Stimulated activated CD8-positive, alpha-beta memory T cell treated with anti-CD3 and anti-CD28 coated beads, Interleukin-4, amount 100 ng/mL, for 4 hours (primary cell): Measurements from ENCODE around the gene PHKA1.
"Not testable (repeated sequence)": the region's sequence is repeated elsewhere in the genome, so short reads cannot be mapped to it uniquely, and the experiment has no call there.

ENCODE experiments used
- DNase-seq, 2 donors: peaks; one replicate each; pipeline ENCODE4 v3.0.0-alpha.2; 2020; ENCODE audit warnings: low read depth in 2 of 2, low spot score in 1 of 2

The PHKA1 gene

GRCh38 chrX:72713599-72714477 is at the start of gene PHKA1:
PHKA1 (minus strand) TSS chrX:72714306; CDS start chrX:72713880, 426 bp downstream.
- peak in 1 of 2 donors; percentile 2 for DNase-seq

GRCh38 chrX:72760454-72760853 is 46.3 kb upstream of the PHKA1 start:
- not testable (repeated sequence) for DNase-seq

GRCh38 chrX:72748545-72748944 is 34.4 kb upstream of the PHKA1 start:
- DNase-seq: not testable (repeated sequence)

- not testable (repeated sequence) for DNase-seq
Observed at GRCh38 chrX:72745546-72745945, 31.4 kb upstream of the PHKA1 start.

GRCh38 chrX:72735561-72735960 is 21.5 kb upstream of the PHKA1 start:
- no peak for DNase-seq

- not testable (repeated sequence) for DNase-seq
Observed at GRCh38 chrX:72733636-72734035, 19.5 kb upstream of the PHKA1 start.

- no peak for DNase-seq
Observed at GRCh38 chrX:72727846-72728245, 13.7 kb upstream of the PHKA1 start.

- no peak for DNase-seq
Observed at GRCh38 chrX:72716766-72717165, 2.7 kb upstream of the PHKA1 start.

- no peak for DNase-seq
Observed at GRCh38 chrX:72715546-72715945, 1.4 kb upstream of the PHKA1 start.

- DNase-seq: no peak
Observed at GRCh38 chrX:72714478-72714916, 391 bp upstream of the PHKA1 start.

GRCh38 chrX:72713130-72713529 is 976 bp downstream of the PHKA1 start:
- DNase-seq: no peak

- no peak for DNase-seq
Observed at GRCh38 chrX:72712094-72712755, 1.9 kb downstream of the PHKA1 start.

GRCh38 chrX:72705814-72706213 is 8.3 kb downstream of the PHKA1 start:
- no peak for DNase-seq

GRCh38 chrX:72705111-72705510 is 9.0 kb downstream of the PHKA1 start:
- DNase-seq: no peak

GRCh38 chrX:72694170-72694569 is 19.9 kb downstream of the PHKA1 start:
- DNase-seq: no peak

GRCh38 chrX:72693477-72693876 is 20.6 kb downstream of the PHKA1 start:
- DNase-seq: no peak

- no peak for DNase-seq
Observed at GRCh38 chrX:72687396-72687795, 26.7 kb downstream of the PHKA1 start.

GRCh38 chrX:72685810-72686456 is 28.2 kb downstream of the PHKA1 start:
- DNase-seq: no peak

- DNase-seq: no peak
Observed at GRCh38 chrX:72685018-72685417, 29.1 kb downstream of the PHKA1 start.

- DNase-seq: no peak
Observed at GRCh38 chrX:72683631-72684030, 30.5 kb downstream of the PHKA1 start.

- DNase-seq: no peak
Observed at GRCh38 chrX:72676465-72676864, 37.6 kb downstream of the PHKA1 start.

GRCh38 chrX:72673951-72674350 is 40.2 kb downstream of the PHKA1 start:
- not testable (repeated sequence) for DNase-seq
